Measurements from ENCODE around the gene CACNA1I. TPM values are rescaled to one million over a fixed set of nuclear protein-coding genes. Genes with fewer than 3 reads are reported as not detected.

The CACNA1I gene
- total RNA-seq, 4 donors from 2014 or later, result under 0.01 to 0.15 TPM; not detected in 2

- H3K4me1 ChIP-seq, result no peaks in the 10 kb centered on the region
- H3K27me3 ChIP-seq, result peaks cover 0 to 3% of the 10 kb centered on the region in 2 donors
- no peak overlapping the region for H3K27ac ChIP-seq
- TF ChIP-seq, protein P1, sequence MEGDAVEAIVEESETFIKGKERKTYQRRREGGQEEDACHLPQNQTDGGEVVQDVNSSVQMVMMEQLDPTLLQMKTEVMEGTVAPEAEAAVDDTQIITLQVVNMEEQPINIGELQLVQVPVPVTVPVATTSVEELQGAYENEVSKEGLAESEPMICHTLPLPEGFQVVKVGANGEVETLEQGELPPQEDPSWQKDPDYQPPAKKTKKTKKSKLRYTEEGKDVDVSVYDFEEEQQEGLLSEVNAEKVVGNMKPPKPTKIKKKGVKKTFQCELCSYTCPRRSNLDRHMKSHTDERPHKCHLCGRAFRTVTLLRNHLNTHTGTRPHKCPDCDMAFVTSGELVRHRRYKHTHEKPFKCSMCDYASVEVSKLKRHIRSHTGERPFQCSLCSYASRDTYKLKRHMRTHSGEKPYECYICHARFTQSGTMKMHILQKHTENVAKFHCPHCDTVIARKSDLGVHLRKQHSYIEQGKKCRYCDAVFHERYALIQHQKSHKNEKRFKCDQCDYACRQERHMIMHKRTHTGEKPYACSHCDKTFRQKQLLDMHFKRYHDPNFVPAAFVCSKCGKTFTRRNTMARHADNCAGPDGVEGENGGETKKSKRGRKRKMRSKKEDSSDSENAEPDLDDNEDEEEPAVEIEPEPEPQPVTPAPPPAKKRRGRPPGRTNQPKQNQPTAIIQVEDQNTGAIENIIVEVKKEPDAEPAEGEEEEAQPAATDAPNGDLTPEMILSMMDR (IDR thresholded peaks at IDR 0.05), result no peak
- TF ChIP-seq POLR2A (IDR thresholded peaks at IDR 0.05), result no peak
- H3K9me3 ChIP-seq, result no peaks in the 10 kb centered on the region
- DNase-seq, result no peak
- intact Hi-C loops (cut with DNase I; ENCODE audit: low total_unique reads), result no loop called here
- no peaks in the 10 kb centered on the region for H3K36me3 ChIP-seq
- H3K4me3 ChIP-seq, result no peak overlapping the region
Observed at GRCh38 chr22:39546889-39547586, 23.5 kb upstream of the CACNA1I start.

- no peak for TF ChIP-seq POLR2A (IDR thresholded peaks at IDR 0.05)
- TF ChIP-seq, protein P1 (IDR thresholded peaks at IDR 0.05), result no peak
- H3K4me3 ChIP-seq, result no peak overlapping the region
- intact Hi-C loops (cut with DNase I; ENCODE audit: low total_unique reads), result no loop called here
- no peaks in the 10 kb centered on the region for H3K9me3 ChIP-seq
- no peak overlapping the region for H3K27ac ChIP-seq
- no peaks in the 10 kb centered on the region for H3K36me3 ChIP-seq
- H3K4me1 ChIP-seq, result no peaks in the 10 kb centered on the region
- DNase-seq, result no peak
- peaks cover 0 to 3% of the 10 kb centered on the region in 2 donors for H3K27me3 ChIP-seq
Observed at GRCh38 chr22:39547587-39547947, 23.0 kb upstream of the CACNA1I start.

DNA sequence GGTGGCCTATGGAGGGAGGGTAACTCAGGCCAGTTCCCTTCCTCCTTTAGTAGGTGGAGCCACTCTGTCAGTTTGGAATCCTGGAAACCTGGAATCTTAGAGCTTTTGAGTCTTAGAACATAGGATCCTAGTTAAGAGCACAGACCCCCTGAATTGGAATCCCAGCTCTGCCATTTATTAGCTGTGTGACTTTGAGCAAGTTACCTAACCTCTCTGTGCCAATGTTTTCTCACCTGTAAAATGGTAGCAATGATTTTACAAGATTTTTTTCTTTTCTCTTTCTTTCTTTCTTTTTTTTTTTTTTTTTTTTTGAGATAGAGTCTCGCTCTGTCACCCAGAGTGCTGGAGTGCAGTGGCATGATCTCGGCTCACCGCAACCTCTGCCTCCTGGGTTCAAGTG lies 17.1 kb upstream of the CACNA1I start:
- H3K27ac ChIP-seq, result no peak overlapping the region
- H3K36me3 ChIP-seq, result no peaks in the 10 kb centered on the region
- no peak overlapping the region for H3K4me3 ChIP-seq
- intact Hi-C loops (cut with DNase I; ENCODE audit: low total_unique reads), result no loop called here
- TF ChIP-seq, protein P1 (IDR thresholded peaks at IDR 0.05), result no peak
- TF ChIP-seq POLR2A (IDR thresholded peaks at IDR 0.05), result no peak
- H3K4me1 ChIP-seq, result peaks cover 0 to 11% of the 10 kb centered on the region in 2 donors
- peaks cover 10 to 17% of the 10 kb centered on the region in 2 donors for H3K27me3 ChIP-seq
- no peaks in the 10 kb centered on the region for H3K9me3 ChIP-seq
- no peak for DNase-seq

- H3K4me3 ChIP-seq, result no peak overlapping the region
- no peaks in the 10 kb centered on the region for H3K9me3 ChIP-seq
- DNase-seq, result no peak
- no peaks in the 10 kb centered on the region for H3K36me3 ChIP-seq
- intact Hi-C loops (cut with DNase I; ENCODE audit: low total_unique reads), result no loop called here
- TF ChIP-seq, protein P1 (IDR thresholded peaks at IDR 0.05), result no peak
- TF ChIP-seq POLR2A (IDR thresholded peaks at IDR 0.05), result no peak
- H3K4me1 ChIP-seq, result peaks cover 0 to 12% of the 10 kb centered on the region in 2 donors
- H3K27ac ChIP-seq, result no peak overlapping the region
- peaks cover 10 to 17% of the 10 kb centered on the region in 2 donors for H3K27me3 ChIP-seq
Observed at GRCh38 chr22:39554151-39554550, 16.4 kb upstream of the CACNA1I start.

GRCh38 chr22:39556970-39557841 lies 13.3 kb upstream of the CACNA1I start:
- Histone ChIP-seq H3K9me3 (no peaks in the 10 kb centered on the region), H3K4me3 (no peak overlapping the region), H3K36me3 (no peaks in the 10 kb centered on the region), H3K27ac (no peak overlapping the region), H3K27me3 (peaks cover 10 to 17% of the 10 kb centered on the region in 2 donors), H3K4me1 (peaks cover 0 to 12% of the 10 kb centered on the region in 2 donors)
- DNase-seq, result no peak
- intact Hi-C loops (cut with DNase I; ENCODE audit: low total_unique reads), result no loop called here
- TF ChIP-seq POLR2A (IDR thresholded peaks at IDR 0.05), result no peak
- TF ChIP-seq, protein P1 (IDR thresholded peaks at IDR 0.05), result no peak
